ENCODE data around the gene GUCY1A2. TPM values are rescaled to one million over a fixed set of nuclear protein-coding genes. Genes with fewer than 3 reads are reported as not detected.
A peak's percentile ranks its signal among the peaks of the same experiment; 100 is the strongest.

The GUCY1A2 gene
- total and polyA plus RNA-seq, 7 donors, result 0.57 to 18.5 (median 9.4) TPM

DNA sequence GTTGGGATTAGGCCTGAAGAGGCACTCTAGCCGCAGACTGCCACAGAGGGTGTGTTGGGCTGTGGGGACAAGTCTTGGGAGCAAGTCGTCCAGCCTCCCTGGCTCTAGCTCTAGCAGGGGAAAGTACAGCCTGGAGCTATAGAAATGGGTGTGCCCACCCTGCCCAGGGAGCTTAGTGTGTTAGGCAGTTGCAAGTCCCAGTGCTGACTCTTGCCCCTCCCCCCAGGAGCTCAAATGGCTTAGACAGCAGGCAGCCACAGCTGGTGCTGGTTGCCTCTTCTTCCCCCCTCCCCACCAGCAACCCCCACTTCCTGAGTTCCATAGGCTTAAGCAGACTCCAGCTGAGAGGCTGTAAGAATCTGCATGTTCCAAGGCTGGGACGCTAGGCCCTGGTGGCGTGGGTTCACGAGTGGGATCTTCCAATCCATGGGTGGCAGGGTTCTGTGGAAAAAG is 61.2 kb downstream of the GUCY1A2 start:
- no peaks in the 10 kb centered on the region for H3K36me3 ChIP-seq (ENCODE audit: insufficient read depth in 1 of 2, low read depth in 1 of 2)
- DNase-seq, result peak in 1 of 2 donors; percentile 47
- intact Hi-C loops (cut with DNase I), result no loop called here

DNA sequence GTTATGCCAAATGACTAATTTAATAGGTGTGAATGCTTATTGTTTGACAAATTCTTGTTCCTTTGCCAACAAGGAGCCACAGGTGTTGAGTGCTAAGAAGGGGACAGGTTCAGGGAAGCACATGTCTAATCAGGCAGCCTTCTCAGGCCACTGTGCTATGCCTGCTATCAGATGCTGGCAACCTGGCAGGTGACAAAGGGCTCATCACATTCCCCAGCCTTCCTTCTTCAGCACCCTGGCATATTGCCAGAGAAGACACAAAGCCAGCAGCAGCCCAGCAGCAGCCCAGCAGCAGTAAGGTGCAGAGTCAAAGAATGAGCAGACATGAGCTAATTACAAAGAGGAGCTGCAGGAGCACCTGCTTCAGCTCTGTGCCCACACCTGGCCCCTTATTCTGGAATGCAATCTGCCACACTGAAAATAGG is 68.2 kb downstream of the GUCY1A2 start:
- ATAC-seq (no peak), DNase-seq (no peak)

More for the DNA sequence above, 61.2 kb downstream of the GUCY1A2 start:
- WGBS, 3 donors, result 81 to 88% (median 81%) methylated on average over 5 of the region's 5 CpGs
- no peak for ATAC-seq
- H3K4me3 ChIP-seq, result no peak overlapping the region
- H3K9me3 ChIP-seq, result no peaks in the 10 kb centered on the region
- TF ChIP-seq, protein P1, sequence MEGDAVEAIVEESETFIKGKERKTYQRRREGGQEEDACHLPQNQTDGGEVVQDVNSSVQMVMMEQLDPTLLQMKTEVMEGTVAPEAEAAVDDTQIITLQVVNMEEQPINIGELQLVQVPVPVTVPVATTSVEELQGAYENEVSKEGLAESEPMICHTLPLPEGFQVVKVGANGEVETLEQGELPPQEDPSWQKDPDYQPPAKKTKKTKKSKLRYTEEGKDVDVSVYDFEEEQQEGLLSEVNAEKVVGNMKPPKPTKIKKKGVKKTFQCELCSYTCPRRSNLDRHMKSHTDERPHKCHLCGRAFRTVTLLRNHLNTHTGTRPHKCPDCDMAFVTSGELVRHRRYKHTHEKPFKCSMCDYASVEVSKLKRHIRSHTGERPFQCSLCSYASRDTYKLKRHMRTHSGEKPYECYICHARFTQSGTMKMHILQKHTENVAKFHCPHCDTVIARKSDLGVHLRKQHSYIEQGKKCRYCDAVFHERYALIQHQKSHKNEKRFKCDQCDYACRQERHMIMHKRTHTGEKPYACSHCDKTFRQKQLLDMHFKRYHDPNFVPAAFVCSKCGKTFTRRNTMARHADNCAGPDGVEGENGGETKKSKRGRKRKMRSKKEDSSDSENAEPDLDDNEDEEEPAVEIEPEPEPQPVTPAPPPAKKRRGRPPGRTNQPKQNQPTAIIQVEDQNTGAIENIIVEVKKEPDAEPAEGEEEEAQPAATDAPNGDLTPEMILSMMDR (IDR thresholded peaks at IDR 0.05), result no peak
- no peaks in the 10 kb centered on the region for H3K4me1 ChIP-seq
- no peaks in the 10 kb centered on the region for H3K27me3 ChIP-seq (ENCODE audit: insufficient read depth in 3 of 3, low read length in 2 of 3)
- no peak overlapping the region for H3K27ac ChIP-seq

DNA sequence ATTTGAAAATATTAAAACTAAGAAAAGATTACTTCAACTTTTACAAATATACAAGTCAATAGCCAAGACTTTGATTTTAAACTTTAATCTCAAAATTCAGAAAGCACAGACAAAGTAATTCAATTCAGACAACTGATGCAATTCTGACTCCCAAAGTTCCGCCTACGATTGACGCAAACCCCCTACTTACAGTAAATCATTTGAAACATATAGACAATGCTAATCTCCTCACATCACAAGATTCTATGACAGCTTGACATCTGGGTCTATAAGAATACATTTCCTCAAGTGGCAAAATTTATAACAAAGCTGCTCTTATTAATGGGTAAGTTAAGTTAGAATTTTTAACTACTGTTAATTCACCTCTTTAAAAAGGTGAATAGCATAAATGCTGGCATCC is 75.2 kb downstream of the GUCY1A2 start:
- Histone ChIP-seq H3K9me3 (no peaks in the 10 kb centered on the region), H3K36me3 (ENCODE audit: insufficient read depth in 1 of 2, low read depth in 1 of 2) (no peaks in the 10 kb centered on the region), H3K4me1 (no peaks in the 10 kb centered on the region), H3K27me3 (ENCODE audit: insufficient read depth in 3 of 3, low read length in 2 of 3) (no peaks in the 10 kb centered on the region), H3K4me3 (no peak overlapping the region), H3K27ac (no peak overlapping the region)
- TF ChIP-seq, protein P1 (IDR thresholded peaks at IDR 0.05), result no peak
- DNase-seq (no peak), ATAC-seq (no peak)
- intact Hi-C loops (cut with DNase I), result no loop called here
- 95 to 99% (median 97%) methylated on average over 3 of the region's 3 CpGs for WGBS, 3 donors

More for the DNA sequence above, 68.2 kb downstream of the GUCY1A2 start:
- Histone ChIP-seq H3K4me1 (no peaks in the 10 kb centered on the region), H3K36me3 (ENCODE audit: insufficient read depth in 1 of 2, low read depth in 1 of 2) (no peaks in the 10 kb centered on the region), H3K27ac (no peak overlapping the region), H3K4me3 (no peak overlapping the region), H3K9me3 (no peaks in the 10 kb centered on the region), H3K27me3 (ENCODE audit: insufficient read depth in 3 of 3, low read length in 2 of 3) (no peaks in the 10 kb centered on the region)
- intact Hi-C loops (cut with DNase I), result no loop called here
- TF ChIP-seq, protein P1 (IDR thresholded peaks at IDR 0.05), result no peak

DNA sequence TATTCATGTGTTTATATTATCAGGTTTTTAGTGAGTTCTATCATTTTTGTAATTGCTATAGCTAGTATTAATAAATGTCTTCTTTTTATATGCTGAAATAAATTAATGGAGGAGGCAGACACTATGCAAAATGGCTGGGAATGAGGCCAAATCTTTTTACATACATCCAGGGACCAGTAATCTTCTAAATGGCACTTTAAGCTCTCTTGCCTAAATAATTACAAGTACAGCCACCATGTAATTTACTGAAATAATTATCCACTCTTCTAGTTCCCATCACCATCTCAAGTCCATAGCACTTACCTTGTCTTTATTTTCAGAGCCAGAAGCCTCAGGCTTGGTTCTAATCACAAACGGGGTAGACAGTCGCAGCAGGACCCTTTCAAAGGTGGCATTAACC is 79.1 kb downstream of the GUCY1A2 start:
- H3K4me1 ChIP-seq, result no peaks in the 10 kb centered on the region
- ATAC-seq, result no peak
- intact Hi-C loops (cut with DNase I), result no loop called here
- no peaks in the 10 kb centered on the region for H3K9me3 ChIP-seq
- TF ChIP-seq, protein P1 (IDR thresholded peaks at IDR 0.05), result no peak
- H3K36me3 ChIP-seq (ENCODE audit: insufficient read depth in 1 of 2, low read depth in 1 of 2), result no peaks in the 10 kb centered on the region
- DNase-seq, result no peak
- 85 to 89% (median 88%) methylated on average over 2 of the region's 2 CpGs for WGBS, 3 donors
- no peaks in the 10 kb centered on the region for H3K27me3 ChIP-seq (ENCODE audit: insufficient read depth in 3 of 3, low read length in 2 of 3)
- H3K4me3 ChIP-seq, result no peak overlapping the region
- no peak overlapping the region for H3K27ac ChIP-seq

DNA sequence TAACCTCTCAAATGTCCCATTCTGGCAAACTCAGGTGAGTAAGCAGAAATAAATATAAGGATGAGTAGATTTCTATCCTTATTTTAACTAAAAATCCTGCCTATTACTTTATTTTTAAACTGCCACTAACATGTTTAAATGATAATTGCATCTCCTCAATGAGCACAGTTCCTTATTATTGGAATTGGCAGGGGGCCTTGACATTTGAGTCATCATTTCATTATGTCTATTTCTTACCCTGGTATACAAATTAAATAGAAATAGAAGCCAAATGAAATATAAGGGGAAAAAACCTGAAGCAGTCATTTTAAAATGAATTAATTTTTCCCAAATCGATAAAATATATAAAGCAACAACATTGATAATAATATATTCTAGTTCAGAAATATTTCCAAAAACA is 81.2 kb downstream of the GUCY1A2 start:
- intact Hi-C loops (cut with DNase I), result no loop called here
- WGBS, 3 donors, result 92 to 96% (median 95%) methylated on average over 1 of the region's 1 CpG

More for the DNA sequence above, 81.2 kb downstream of the GUCY1A2 start:
- H3K4me1 ChIP-seq, result no peaks in the 10 kb centered on the region
- H3K9me3 ChIP-seq, result no peaks in the 10 kb centered on the region
- no peak overlapping the region for H3K27ac ChIP-seq
- DNase-seq (no peak), ATAC-seq (no peak)
- H3K4me3 ChIP-seq, result no peak overlapping the region
- H3K27me3 ChIP-seq (ENCODE audit: insufficient read depth in 3 of 3, low read length in 2 of 3), result no peaks in the 10 kb centered on the region
- TF ChIP-seq, protein P1 (IDR thresholded peaks at IDR 0.05), result no peak
- H3K36me3 ChIP-seq (ENCODE audit: insufficient read depth in 1 of 2, low read depth in 1 of 2), result no peaks in the 10 kb centered on the region

Data from psoas muscle (tissue), 8 donors.